Liver (tissue), 9 donors: ENCODE measurements around the gene TRIM29. TPM values are rescaled to one million over a fixed set of nuclear protein-coding genes. Genes with fewer than 3 reads are reported as not detected.

Experiments used
- DNase-seq: peaks from one replicate; pipeline ENCODE4 v3.0.0-alpha.2; 2017; ENCODE audit warnings: low spot score
- H3K27ac ChIP-seq, 2 donors: one replicate each; pipeline ENCODE4 v1.7.0; 2013; ENCODE audit warnings: inconsistent platforms in 2 of 2, low read length in 2 of 2, control low read depth in 1 of 2, low read depth in 1 of 2, mild to moderate bottlenecking in 1 of 2
- H3K27me3 ChIP-seq, 4 donors: one replicate each; pipeline versions ENCODE4 v1.6.1 to v1.7.0; 2013; ENCODE audit warnings: low read length in 3 of 4, inconsistent platforms in 1 of 4, mild to moderate bottlenecking in 1 of 4, moderate library complexity in 1 of 4; ENCODE audit not compliant: control insufficient read depth in 4 of 4, insufficient read depth in 4 of 4
- H3K36me3 ChIP-seq, 4 donors: one replicate each; pipeline versions ENCODE4 v1.6.1 to v1.7.0; 2013; ENCODE audit warnings: low read length in 3 of 4, mild to moderate bottlenecking in 3 of 4, low read depth in 1 of 4, moderate library complexity in 1 of 4; ENCODE audit not compliant: control insufficient read depth in 4 of 4, insufficient read depth in 3 of 4
- H3K4me1 ChIP-seq, 4 donors: one replicate each; pipeline versions ENCODE4 v1.6.1 to v1.7.0; 2013; ENCODE audit warnings: low read length in 3 of 4, mild to moderate bottlenecking in 3 of 4, moderate library complexity in 1 of 4; ENCODE audit not compliant: control insufficient read depth in 4 of 4, insufficient read depth in 4 of 4
- H3K4me3 ChIP-seq, 3 donors: one replicate each; pipeline versions ENCODE4 v1.6.1 to v1.7.0; 2013; ENCODE audit warnings: low read length in 3 of 3, control low read depth in 1 of 3, low read depth in 1 of 3, mild to moderate bottlenecking in 1 of 3
- H3K9ac ChIP-seq, 2 donors: one replicate each; pipeline ENCODE4 v1.7.0; 2013; ENCODE audit warnings: low read length in 2 of 2, mild to moderate bottlenecking in 2 of 2, moderate library complexity in 2 of 2, control low read depth in 1 of 2, low read depth in 1 of 2
- H3K9me3 ChIP-seq, 4 donors: one replicate each; pipeline versions ENCODE4 v1.6.1 to v1.7.0; 2013; ENCODE audit warnings: low read length in 3 of 4; ENCODE audit not compliant: control insufficient read depth in 4 of 4
- ATF3 ChIP-seq: IDR thresholded peaks from 2 replicates; pipeline ENCODE4 v1.6.1; 2016; ENCODE audit warnings: antibody characterized with exemption
- CTCF ChIP-seq: fragments of 150-350 bp; IDR thresholded peaks from 2 replicates; pipeline ENCODE4 v1.5.1; 2017; ENCODE audit warnings: improper control_type of control experiment, low read depth, low read length; ENCODE audit not compliant: missing input control
- EGR1 ChIP-seq, 2 donors: IDR thresholded peaks; 2 replicates each; pipeline ENCODE4 v1.6.1; 2016 to 2018; ENCODE audit warnings: antibody characterized with exemption in 2 of 2, low read depth in 2 of 2
- FOXA1 ChIP-seq: IDR thresholded peaks from 2 replicates; pipeline ENCODE4 v1.6.1; 2016; ENCODE audit warnings: antibody characterized with exemption
- FOXA2 ChIP-seq: IDR thresholded peaks from 2 replicates; pipeline ENCODE4 v1.6.1; 2016; ENCODE audit warnings: antibody characterized with exemption
- GABPA ChIP-seq, 2 donors: IDR thresholded peaks in 1 of 2; conservative IDR thresholded peaks in 1 of 2; 2 replicates each; pipeline ENCODE4 v1.6.1; 2016; ENCODE audit warnings: antibody characterized with exemption in 2 of 2, mild to moderate bottlenecking in 1 of 2, moderate library complexity in 1 of 2
- HNF4A ChIP-seq, 2 donors: conservative IDR thresholded peaks; 2 replicates each; pipeline ENCODE4 v1.6.1; 2016; ENCODE audit warnings: antibody characterized with exemption in 2 of 2, mild to moderate bottlenecking in 2 of 2
- HNF4G ChIP-seq: IDR thresholded peaks from 2 replicates; pipeline ENCODE4 v1.6.1; 2016; ENCODE audit warnings: antibody characterized with exemption
- RAD21 ChIP-seq, 2 donors: IDR thresholded peaks; 2 replicates each; pipeline ENCODE4 v1.6.1; 2016; ENCODE audit warnings: antibody characterized with exemption in 2 of 2, mild to moderate bottlenecking in 2 of 2
- REST ChIP-seq: IDR thresholded peaks from 2 replicates; pipeline ENCODE4 v1.6.1; 2016; ENCODE audit warnings: antibody characterized with exemption, mild to moderate bottlenecking
- RXRA ChIP-seq, 2 donors: IDR thresholded peaks; 2 replicates each; pipeline ENCODE4 v1.6.1; 2017 to 2018; ENCODE audit warnings: antibody characterized with exemption in 2 of 2, mild to moderate bottlenecking in 1 of 2
- SP1 ChIP-seq: IDR thresholded peaks from 2 replicates; pipeline ENCODE4 v1.6.1; 2018; ENCODE audit warnings: antibody characterized with exemption, mild to moderate bottlenecking
- ZBTB33 ChIP-seq: IDR thresholded peaks from 2 replicates; pipeline ENCODE4 v1.6.1; 2016; ENCODE audit warnings: antibody characterized with exemption
- WGBS: extraction: QIAGEN DNeasy Blood & Tissue Kit; methylation state at CpG from one replicate; pipeline ENCODE4 v1.1.7; 2013; 5-methylcytosine and 5-hydroxymethylcytosine counted together
- polyA plus RNA-seq, 2 donors: library from polyadenylated mRNA; stranded (reverse) in 1 of 2; unstranded in 1 of 2; fragments of 200-250 nt in 1 of 2; fragments of >200 nt in 1 of 2; fragmentation: Nextera tagmentation in 1 of 2; extraction: Ambion mirVana in 1 of 2; gene quantifications; one replicate each; pipeline versions ENCODE4 v1.2.1 to v1.2.3, GENCODE V29; 2013 to 2015
- total RNA-seq, 2 donors: library from RNA; depleted of rRNA; stranded (reverse); fragments of >200 nt; gene quantifications; one replicate each; pipeline ENCODE4 v1.2.3, GENCODE V29; 2014
- donor health status: healthy.
- donor health status: healthy.
- donor health status: healthy.
- donor health status: healthy.
- donor health status: healthy.

TRIM29 gene
- total and polyA plus RNA-seq, 4 donors: 0.22 to 0.89 (median 0.35) TPM

- Histone ChIP-seq H3K36me3 (no peaks in the 10 kb centered on the region), H3K27ac (no peak overlapping the region), H3K9ac (no peak overlapping the region), H3K9me3 (no peaks in the 10 kb centered on the region), H3K4me1 (no peaks in the 10 kb centered on the region), H3K4me3 (no peak overlapping the region), H3K27me3 (no peaks in the 10 kb centered on the region)
- 83% methylated on average over 7 of the region's 7 CpGs for WGBS
- DNase-seq: no peak
- TF ChIP-seq EGR1 (IDR thresholded peaks at IDR 0.05; ENCODE audit: low read depth in 2 of 2) (no peak), HNF4A (conservative IDR thresholded peaks at IDR 0.05) (no peak), ATF3 (no peak), ZBTB33 (no peak), CTCF (no peak), REST (no peak), FOXA1 (no peak), GABPA (IDR thresholded peaks at IDR 0.05 in 1 of 2, conservative IDR thresholded peaks at IDR 0.05 in 1 of 2) (no peak), RAD21 (IDR thresholded peaks at IDR 0.05) (no peak), RXRA (IDR thresholded peaks at IDR 0.05) (no peak)
Measured at GRCh38 chr11:120127236-120127635, 10.7 kb downstream of the TRIM29 start.

- no peak for DNase-seq
Measured at GRCh38 chr11:120126620-120127019, 11.3 kb downstream of the TRIM29 start.

More at GRCh38 chr11:120126620-120127019, 11.3 kb downstream of the TRIM29 start:
- WGBS: 87% methylated on average over 4 of the region's 4 CpGs
- Histone ChIP-seq H3K27me3 (no peaks in the 10 kb centered on the region), H3K9me3 (no peaks in the 10 kb centered on the region), H3K9ac (no peak overlapping the region), H3K27ac (no peak overlapping the region), H3K4me3 (no peak overlapping the region), H3K4me1 (no peaks in the 10 kb centered on the region), H3K36me3 (no peaks in the 10 kb centered on the region)
- no peak for TF ChIP-seq FOXA1
- TF ChIP-seq FOXA2: no peak
- TF ChIP-seq ZBTB33: no peak
- no peak for TF ChIP-seq GABPA (IDR thresholded peaks at IDR 0.05 in 1 of 2, conservative IDR thresholded peaks at IDR 0.05 in 1 of 2)
- TF ChIP-seq SP1: no peak
- no peak for TF ChIP-seq HNF4G
- TF ChIP-seq HNF4A (conservative IDR thresholded peaks at IDR 0.05): no peak
